BJ (cell line): Measurements from ENCODE around the gene TMEM222. TPM values are rescaled to one million over a fixed set of nuclear protein-coding genes. Genes with fewer than 3 reads are reported as not detected.

Experiments used
- CTCF ChIA-PET: fragments of 350-600 bp; formaldehyde crosslinking; extraction: SDS; loops from one replicate; lab custom pipeline; 2021; ENCODE audit warnings: antibody characterized with exemption, inconsistent platforms; lab: Yijun Ruan, JAX
- POLR2A ChIA-PET: fragments of 300-600 bp; sonication (Branson Sonifier 250); formaldehyde crosslinking; extraction: SDS; loops from one replicate; lab custom pipeline; 2021; ENCODE audit warnings: antibody characterized with exemption; lab: Charles Lee
- DNase-seq: peaks from one replicate; pipeline ENCODE4 v3.0.0-alpha.2; 2011; ENCODE audit warnings: low read depth
- H3K27me3 ChIP-seq: 2 replicates; pipeline ENCODE4 v1.6.0; 2011; ENCODE audit warnings: low read length; ENCODE audit not compliant: control insufficient read depth, insufficient read depth
- H3K36me3 ChIP-seq: 2 replicates; pipeline ENCODE4 v1.5.1; 2011; ENCODE audit warnings: low read length; ENCODE audit not compliant: control insufficient read depth, insufficient read depth
- H3K4me3 ChIP-seq: 2 replicates; pipeline ENCODE4 v1.5.1; 2011; ENCODE audit warnings: low read depth, mild to moderate bottlenecking, control low read depth, low read length
- polyA plus RNA-seq: library from polyadenylated mRNA; depleted of rRNA; stranded (reverse); fragments of >200 nt; gene quantifications from 2 replicates; pipeline ENCODE4 v1.2.3, GENCODE V29; 2011
- TF ChIP-seq, protein P1 (sequence below): IDR thresholded peaks from 2 replicates; pipeline ENCODE4 v1.5.1; 2011; ENCODE audit warnings: low read depth, mild to moderate bottlenecking, control low read depth, inconsistent platforms, low read length, moderate library complexity; ENCODE audit not compliant: insufficient read depth

The TMEM222 gene
- polyA plus RNA-seq, 1 experiment: 76.2 TPM

GRCh38 chr1:27339213-27339612 is 17.2 kb downstream of the TMEM222 start:
- Histone ChIP-seq H3K36me3 (peaks cover 19% of the 10 kb centered on the region), H3K4me3 (no peak overlapping the region), H3K27me3 (no peaks in the 10 kb centered on the region)
- TF ChIP-seq, protein P1, sequence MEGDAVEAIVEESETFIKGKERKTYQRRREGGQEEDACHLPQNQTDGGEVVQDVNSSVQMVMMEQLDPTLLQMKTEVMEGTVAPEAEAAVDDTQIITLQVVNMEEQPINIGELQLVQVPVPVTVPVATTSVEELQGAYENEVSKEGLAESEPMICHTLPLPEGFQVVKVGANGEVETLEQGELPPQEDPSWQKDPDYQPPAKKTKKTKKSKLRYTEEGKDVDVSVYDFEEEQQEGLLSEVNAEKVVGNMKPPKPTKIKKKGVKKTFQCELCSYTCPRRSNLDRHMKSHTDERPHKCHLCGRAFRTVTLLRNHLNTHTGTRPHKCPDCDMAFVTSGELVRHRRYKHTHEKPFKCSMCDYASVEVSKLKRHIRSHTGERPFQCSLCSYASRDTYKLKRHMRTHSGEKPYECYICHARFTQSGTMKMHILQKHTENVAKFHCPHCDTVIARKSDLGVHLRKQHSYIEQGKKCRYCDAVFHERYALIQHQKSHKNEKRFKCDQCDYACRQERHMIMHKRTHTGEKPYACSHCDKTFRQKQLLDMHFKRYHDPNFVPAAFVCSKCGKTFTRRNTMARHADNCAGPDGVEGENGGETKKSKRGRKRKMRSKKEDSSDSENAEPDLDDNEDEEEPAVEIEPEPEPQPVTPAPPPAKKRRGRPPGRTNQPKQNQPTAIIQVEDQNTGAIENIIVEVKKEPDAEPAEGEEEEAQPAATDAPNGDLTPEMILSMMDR: no peak
- no peak for DNase-seq
- CTCF ChIA-PET: interaction anchor here (1.2 to 3.3 kb wide), 3 partner anchors 12 to 40 kb away, joined by 3 to 10 read pairs (median 7); no protein-coding TSS in a partner anchor
- POLR2A ChIA-PET: no interaction called here

GRCh38 chr1:27341525-27342252 is 19.7 kb downstream of the TMEM222 start, which contains the start of gene SYTL1:
Gene SYTL1 (plus strand): TSS chr1:27342022. CDS start chr1:27345335, 3,313 bp downstream.
- Histone ChIP-seq H3K36me3 (peaks cover 2% of the 10 kb centered on the region; the same call in 1 of the 2 replicates), H3K4me3 (no peak within 1 kb of the TSS), H3K27me3 (no peaks in the 10 kb centered on the region)
- TF ChIP-seq, protein P1: no peak
- ChIA-PET CTCF (interaction anchor here (0.6 to 7.1 kb wide), 12 partner anchors 9 to 296 kb away, joined by 3 to 54 read pairs (median 4); partner anchors contain the start of gene MAP3K6), POLR2A (no interaction called here)
- no peak for DNase-seq

DNA sequence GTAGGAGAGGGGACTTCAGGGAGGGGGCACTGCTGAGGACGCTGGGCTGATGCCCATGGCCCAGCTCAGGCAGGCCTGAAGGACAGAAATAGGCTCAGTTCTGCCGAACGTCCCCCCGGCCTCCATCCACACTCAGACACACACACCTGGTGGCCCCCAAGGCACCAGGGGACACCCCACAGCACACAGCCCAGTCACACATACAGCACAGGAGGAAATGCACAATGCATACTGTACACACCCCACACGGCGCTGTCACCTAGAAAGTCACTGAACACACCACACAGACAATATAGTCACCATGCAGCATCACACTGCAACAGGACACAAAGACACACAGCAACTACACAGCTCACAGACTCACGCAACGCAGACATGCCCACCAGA is 20.4 kb downstream of the TMEM222 start:
- POLR2A ChIA-PET: no interaction called here
- no peaks in the 10 kb centered on the region for H3K27me3 ChIP-seq
- no peak overlapping the region for H3K4me3 ChIP-seq
- CTCF ChIA-PET: interaction anchor here (0.6 to 7.1 kb wide), 8 partner anchors 9 to 297 kb away, joined by 3 to 54 read pairs (median 4); partner anchors contain the start of gene MAP3K6
- no peak for DNase-seq
- no peaks in the 10 kb centered on the region for H3K36me3 ChIP-seq
- TF ChIP-seq, protein P1: no peak

- no peak for DNase-seq
- ChIA-PET CTCF (interaction anchor here (1.4 to 7.1 kb wide), 3 partner anchors 10 to 43 kb away, joined by 4 to 54 read pairs (median 5); partner anchors contain the start of gene MAP3K6), POLR2A (no interaction called here)
- no peaks in the 10 kb centered on the region for H3K27me3 ChIP-seq
- no peak overlapping the region for H3K4me3 ChIP-seq
- H3K36me3 ChIP-seq: no peaks in the 10 kb centered on the region
- TF ChIP-seq, protein P1: no peak
These were observed 21.0 kb downstream of the TMEM222 start for GRCh38 chr1:27342778-27343638.
